ENCODE results near the gene CLSTN2.

CLSTN2 gene

GRCh38 chr3:140196970-140197369, 262.0 kb downstream of the CLSTN2 start:
- no peak for DNase-seq

- DNase-seq: no peak
Measured at GRCh38 chr3:140198242-140198641, 263.3 kb downstream of the CLSTN2 start.

GRCh38 chr3:140199008-140199407, 264.0 kb downstream of the CLSTN2 start:
- no peak for DNase-seq

- DNase-seq: no peak
Measured at GRCh38 chr3:140199743-140200142, 264.8 kb downstream of the CLSTN2 start.

GRCh38 chr3:140203510-140203909, 268.5 kb downstream of the CLSTN2 start:
- DNase-seq: peak; percentile 28

- DNase-seq: no peak
Measured at GRCh38 chr3:140204271-140204984, 269.4 kb downstream of the CLSTN2 start.

- no peak for DNase-seq
Measured at GRCh38 chr3:140205598-140205997, 270.6 kb downstream of the CLSTN2 start.

GRCh38 chr3:140206196-140207040, 271.4 kb downstream of the CLSTN2 start:
- DNase-seq: peak; percentile 35

- no peak for DNase-seq
Measured at GRCh38 chr3:140207541-140207940, 272.6 kb downstream of the CLSTN2 start.

- no peak for DNase-seq
Measured at GRCh38 chr3:140216249-140216648, 281.3 kb downstream of the CLSTN2 start.

GRCh38 chr3:140219291-140219690, 284.3 kb downstream of the CLSTN2 start:
- DNase-seq: peak; percentile 32

GRCh38 chr3:140219923-140220452, 285.0 kb downstream of the CLSTN2 start:
- DNase-seq: no peak

GRCh38 chr3:140223197-140223596, 288.2 kb downstream of the CLSTN2 start:
- no peak for DNase-seq

- DNase-seq: no peak
Measured at GRCh38 chr3:140223631-140224030, 288.6 kb downstream of the CLSTN2 start.

GRCh38 chr3:140224307-140224706, 289.3 kb downstream of the CLSTN2 start:
- no peak for DNase-seq

GRCh38 chr3:140225996-140226395, 291.0 kb downstream of the CLSTN2 start:
- no peak for DNase-seq

GRCh38 chr3:140233702-140234101, 298.7 kb downstream of the CLSTN2 start:
- no peak for DNase-seq

- DNase-seq: no peak
Measured at GRCh38 chr3:140234256-140234655, 299.3 kb downstream of the CLSTN2 start.

- no peak for DNase-seq
Measured at GRCh38 chr3:140236836-140237501, 302.0 kb downstream of the CLSTN2 start.

GRCh38 chr3:140238646-140239314, 303.8 kb downstream of the CLSTN2 start:
- no peak for DNase-seq

- DNase-seq: no peak
Measured at GRCh38 chr3:140242818-140243276, 307.9 kb downstream of the CLSTN2 start.

- no peak for DNase-seq
Measured at GRCh38 chr3:140243575-140243974, 308.6 kb downstream of the CLSTN2 start.

GRCh38 chr3:140244893-140245292, 309.9 kb downstream of the CLSTN2 start:
- no peak for DNase-seq
